ENCODE results near the gene SUCLA2.

- no peak for TF ChIP-seq POLR2A (IDR thresholded peaks at IDR 0.05; ENCODE audit: low read length)
- TF ChIP-seq GATA1 (IDR thresholded peaks at IDR 0.05; ENCODE audit: low read depth, low read length): no peak
These were observed 97.2 kb downstream of the SUCLA2 start for GRCh38 chr13:47903836-47904235.
